ENCODE data around the gene PPIAL4G.
"Not testable (repeated sequence)": the region's sequence is repeated elsewhere in the genome, so short reads cannot be mapped to it uniquely, and the experiment has no call there.

DNA sequence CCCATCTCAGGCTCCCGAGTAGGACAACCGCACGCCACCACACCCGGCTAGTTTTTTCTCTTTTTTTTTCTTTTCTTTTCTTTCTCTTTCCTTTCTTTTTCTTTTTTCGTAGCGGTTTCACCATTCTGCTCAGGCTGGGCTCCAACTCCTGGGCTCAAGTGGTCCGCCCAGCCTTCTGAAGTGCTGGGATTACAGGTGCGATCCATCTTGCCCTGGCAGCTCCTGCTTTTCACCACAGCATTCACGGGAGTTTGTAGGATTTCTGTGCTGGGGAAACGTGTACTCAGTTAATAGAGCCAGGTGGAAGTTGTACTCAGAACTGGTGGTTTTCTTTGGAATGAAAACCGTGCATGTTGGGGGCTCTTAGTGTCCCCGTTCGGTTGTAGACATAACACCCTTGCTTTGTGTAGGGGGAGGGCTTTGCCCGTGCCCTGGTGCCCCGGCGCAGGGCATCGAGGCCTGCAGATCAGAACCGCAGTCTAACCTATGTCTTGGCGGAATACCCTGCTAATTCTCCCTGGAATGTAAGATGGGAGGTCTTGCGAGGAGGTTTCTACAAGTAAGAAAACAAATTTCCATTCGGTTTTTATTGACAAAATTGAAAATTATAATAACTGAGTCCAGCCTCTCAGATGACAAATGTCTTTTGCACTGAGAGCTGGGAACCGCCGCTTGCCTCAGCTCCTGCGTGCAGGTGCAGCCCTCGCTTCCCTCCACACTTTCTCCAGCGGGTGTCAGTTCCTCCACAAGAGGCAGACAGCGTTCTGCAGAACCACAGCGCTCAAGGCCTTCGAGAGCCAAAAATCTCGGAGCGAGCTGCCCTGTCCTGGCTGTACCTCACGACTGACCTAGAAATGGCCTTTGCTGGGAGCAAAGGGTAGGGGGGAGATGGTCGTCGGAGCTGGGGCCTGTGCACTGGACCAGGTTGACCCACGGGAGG is 40.4 kb upstream of the PPIAL4G start:
- not testable (repeated sequence) for TF ChIP-seq POLR2A (IDR thresholded peaks at IDR 0.05)
- TF ChIP-seq, protein P1, sequence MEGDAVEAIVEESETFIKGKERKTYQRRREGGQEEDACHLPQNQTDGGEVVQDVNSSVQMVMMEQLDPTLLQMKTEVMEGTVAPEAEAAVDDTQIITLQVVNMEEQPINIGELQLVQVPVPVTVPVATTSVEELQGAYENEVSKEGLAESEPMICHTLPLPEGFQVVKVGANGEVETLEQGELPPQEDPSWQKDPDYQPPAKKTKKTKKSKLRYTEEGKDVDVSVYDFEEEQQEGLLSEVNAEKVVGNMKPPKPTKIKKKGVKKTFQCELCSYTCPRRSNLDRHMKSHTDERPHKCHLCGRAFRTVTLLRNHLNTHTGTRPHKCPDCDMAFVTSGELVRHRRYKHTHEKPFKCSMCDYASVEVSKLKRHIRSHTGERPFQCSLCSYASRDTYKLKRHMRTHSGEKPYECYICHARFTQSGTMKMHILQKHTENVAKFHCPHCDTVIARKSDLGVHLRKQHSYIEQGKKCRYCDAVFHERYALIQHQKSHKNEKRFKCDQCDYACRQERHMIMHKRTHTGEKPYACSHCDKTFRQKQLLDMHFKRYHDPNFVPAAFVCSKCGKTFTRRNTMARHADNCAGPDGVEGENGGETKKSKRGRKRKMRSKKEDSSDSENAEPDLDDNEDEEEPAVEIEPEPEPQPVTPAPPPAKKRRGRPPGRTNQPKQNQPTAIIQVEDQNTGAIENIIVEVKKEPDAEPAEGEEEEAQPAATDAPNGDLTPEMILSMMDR (IDR thresholded peaks at IDR 0.05): not testable (repeated sequence)
